IPS-18c (cell line): ENCODE measurements around the gene SULF2.

Source experiments
- H3K4me3 ChIP-seq: 2 replicates; pipeline ENCODE4 v1.7.0; 2013; ENCODE audit warnings: low read depth, mild to moderate bottlenecking, low read length, moderate library complexity; ENCODE audit not compliant: insufficient read depth
- H3K9me3 ChIP-seq: one replicate; pipeline ENCODE4 v1.6.1; 2013; ENCODE audit warnings: mild to moderate bottlenecking, low read length, moderate library complexity; ENCODE audit not compliant: control insufficient read depth, insufficient read depth

SULF2 gene

DNA sequence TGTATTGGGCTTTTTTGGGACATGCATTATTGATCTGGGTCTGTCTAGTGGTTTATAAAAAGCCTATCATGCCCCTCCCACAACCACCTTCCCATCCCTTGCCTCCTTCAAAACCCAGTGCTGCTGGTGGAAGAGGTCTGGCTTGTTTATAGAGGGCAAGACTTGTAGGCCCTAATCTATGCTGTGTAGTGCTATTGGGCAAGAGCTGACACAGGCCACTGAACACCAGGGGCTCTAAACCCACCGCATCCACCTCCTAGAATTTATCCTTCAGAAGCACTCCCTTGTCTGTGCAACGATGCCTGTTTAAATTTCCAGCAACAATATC, 30.9 kb downstream of the SULF2 start:
- no peaks in the 10 kb centered on the region for H3K9me3 ChIP-seq
- H3K4me3 ChIP-seq, result no peak overlapping the region

DNA sequence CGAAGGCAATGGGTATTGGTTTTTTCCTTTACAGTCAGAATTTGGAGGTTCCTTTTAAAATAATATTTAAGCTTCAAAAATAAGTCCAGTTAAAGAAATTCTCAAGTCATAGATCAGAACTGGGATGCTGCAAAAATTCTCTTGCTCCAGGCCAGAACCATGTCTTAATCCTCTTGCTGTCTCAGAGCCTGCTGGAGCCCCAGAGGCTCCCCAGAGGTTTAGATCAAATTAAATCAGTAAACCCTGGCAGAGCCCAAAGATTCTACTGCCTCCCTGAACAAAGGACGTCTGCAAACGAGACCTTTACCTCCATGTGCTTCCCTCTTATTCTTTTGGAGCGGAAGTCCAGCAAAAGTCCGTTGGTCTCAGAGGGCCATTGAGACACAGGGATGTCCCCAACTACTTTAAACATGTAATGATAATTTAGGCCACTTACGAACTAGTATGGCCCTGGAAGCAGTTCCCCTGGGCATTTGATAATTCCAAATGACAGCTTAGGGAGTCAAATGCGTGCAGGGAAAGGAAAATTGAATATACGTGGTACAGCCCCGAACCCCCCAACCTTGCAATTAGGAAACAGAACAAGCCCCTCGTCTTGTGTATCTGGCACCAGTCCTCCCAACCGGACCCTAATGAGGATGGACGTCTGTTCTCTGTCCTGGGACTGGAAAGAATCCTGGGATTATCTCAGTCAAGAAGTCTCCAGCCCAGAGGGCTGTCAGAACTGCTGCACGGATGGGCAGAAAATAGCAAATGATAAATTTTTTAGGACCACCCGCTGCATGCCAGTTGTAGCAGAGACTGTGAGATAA, 31.5 kb downstream of the SULF2 start:
- H3K9me3 ChIP-seq, result no peaks in the 10 kb centered on the region

DNA sequence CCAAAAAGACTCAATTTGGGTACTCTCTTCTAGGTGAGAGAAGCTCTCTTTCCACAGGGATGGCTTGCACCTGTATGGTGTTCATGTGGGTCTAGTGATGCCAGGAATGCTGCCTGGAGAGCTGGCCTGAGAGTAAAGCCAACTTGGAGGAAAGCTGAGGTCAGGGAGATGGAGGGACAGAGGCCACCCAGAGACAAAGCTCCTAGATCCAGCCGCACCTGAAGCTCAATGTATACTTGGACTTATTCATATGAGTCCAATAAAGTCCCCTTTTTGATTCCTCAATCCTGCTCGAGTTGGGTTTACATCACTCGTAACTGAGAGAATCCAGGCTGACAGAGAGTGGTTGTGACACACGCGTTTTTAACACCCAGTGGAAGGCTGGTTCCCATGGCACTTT, 33.8 kb downstream of the SULF2 start:
- H3K9me3 ChIP-seq, result no peaks in the 10 kb centered on the region
- no peak overlapping the region for H3K4me3 ChIP-seq

More for the DNA sequence above, 31.5 kb downstream of the SULF2 start:
- H3K4me3 ChIP-seq, result no peak overlapping the region

DNA sequence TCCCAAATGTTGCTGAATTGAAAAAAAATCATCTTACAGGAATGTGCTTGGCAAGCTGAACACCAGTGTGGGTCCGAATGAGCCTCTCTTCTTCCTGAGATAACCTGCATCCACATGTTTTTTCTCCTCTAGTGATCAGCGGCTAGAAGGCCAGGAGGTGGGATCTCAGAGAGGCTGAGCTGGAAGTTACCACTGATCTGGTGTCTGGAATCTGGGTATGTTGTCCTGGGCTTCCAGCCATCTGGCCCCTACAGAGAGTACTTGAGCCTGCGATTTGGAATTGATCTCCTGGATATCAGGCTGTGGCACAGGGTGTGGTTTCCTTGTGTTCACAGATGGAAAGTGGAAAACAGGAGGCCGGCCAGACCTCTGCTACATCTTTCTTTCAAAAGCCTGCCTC, 35.9 kb downstream of the SULF2 start:
- no peak overlapping the region for H3K4me3 ChIP-seq

DNA sequence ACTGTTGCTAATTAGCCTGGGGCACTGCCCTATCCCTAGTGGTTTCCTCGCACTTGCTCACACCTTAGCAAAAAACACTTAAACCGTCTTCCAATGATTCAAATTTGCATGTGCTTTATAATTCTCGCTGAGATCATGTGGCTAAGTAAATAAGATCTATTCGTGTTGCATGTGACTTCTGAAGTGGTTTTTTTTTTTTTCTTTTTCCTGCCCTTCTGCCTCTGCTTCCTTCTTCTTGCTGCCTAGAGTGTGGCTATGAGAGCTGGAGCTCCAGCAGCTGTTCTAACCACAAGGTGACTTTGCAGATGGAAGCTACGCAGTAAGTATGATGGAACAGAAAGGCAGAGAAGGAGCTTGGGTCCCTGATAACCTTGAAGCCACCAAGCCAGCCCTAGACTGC, 36.5 kb downstream of the SULF2 start:
- Histone ChIP-seq H3K9me3 (no peaks in the 10 kb centered on the region), H3K4me3 (no peak overlapping the region)

More for the DNA sequence above, 35.9 kb downstream of the SULF2 start:
- no peaks in the 10 kb centered on the region for H3K9me3 ChIP-seq

DNA sequence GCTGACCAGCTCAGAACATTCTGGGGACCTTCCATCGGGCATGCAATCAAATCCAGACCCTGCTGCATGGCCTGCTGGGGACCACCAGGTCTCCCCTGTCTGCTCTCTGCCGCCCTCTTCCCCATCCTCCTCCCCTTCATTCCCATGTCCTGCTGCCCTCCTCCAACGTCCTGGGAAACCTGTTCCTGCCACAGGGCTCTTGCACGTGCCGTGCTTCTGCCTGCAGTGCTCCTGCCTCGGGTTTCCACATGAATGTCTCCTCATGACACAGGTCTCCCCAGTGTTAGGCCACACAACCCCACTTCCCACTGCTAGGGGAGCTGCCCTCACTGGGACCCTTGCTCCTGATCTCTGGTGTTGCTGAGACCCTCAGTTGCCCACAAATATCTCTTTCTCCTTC, 37.2 kb downstream of the SULF2 start:
- no peaks in the 10 kb centered on the region for H3K9me3 ChIP-seq

DNA sequence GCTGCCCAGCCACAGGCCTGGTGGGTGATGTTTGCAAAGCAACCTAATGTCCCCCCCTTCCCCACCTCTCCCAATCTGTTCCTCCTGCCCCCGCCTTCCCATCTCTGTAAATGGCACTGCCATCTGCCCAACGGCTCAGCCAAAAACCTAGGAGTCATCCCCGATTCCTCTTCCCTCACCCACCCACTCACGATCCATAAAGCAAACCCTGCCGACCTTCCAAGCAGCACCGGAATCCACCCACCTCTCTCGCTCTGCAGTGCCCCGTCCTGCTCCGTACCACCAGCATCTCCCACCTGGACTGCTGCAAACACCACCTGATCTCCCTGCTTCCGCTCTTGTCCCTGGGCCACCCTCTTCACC, 37.6 kb downstream of the SULF2 start:
- Histone ChIP-seq H3K9me3 (no peaks in the 10 kb centered on the region), H3K4me3 (no peak overlapping the region)

More for the DNA sequence above, 37.2 kb downstream of the SULF2 start:
- H3K4me3 ChIP-seq, result no peak overlapping the region

DNA sequence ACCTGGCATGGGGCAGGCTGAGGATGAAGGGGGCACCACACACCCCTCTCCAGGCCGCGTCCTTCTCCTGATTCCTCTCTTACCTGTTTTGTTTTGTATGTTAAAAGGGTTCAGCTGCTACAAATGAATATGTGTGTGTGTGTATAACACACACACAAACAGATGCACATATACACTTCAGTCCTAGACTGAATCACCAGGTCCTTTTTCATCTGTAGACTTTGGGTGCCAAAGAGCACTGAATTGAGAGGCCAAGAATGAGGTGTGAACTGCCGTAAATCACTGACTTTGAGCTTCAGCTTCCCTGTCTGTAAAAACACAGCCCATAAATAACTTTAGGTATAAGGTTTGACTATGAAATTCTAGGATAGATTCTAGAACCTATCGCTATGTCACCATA, 40.5 kb downstream of the SULF2 start:
- Histone ChIP-seq H3K9me3 (no peaks in the 10 kb centered on the region), H3K4me3 (no peak overlapping the region)

DNA sequence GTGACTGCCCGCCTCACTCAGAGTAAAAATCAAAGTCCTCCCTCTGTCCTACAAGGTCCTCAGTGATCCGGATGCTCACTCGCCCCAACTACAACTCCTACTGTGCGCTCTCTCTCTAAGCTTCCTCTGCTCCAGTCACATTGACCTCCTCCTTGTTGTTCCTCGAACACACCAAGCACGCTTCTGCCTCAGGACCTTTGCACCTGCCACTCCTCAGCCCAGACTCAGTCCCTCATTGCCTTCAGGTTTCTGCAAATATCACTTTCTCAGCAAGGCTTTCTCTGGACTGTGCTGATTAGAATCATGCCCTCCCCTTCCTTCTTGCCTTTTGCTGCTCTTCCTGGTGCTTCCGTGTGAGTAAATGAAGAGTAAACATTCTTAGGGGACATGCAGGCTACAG, 41.6 kb downstream of the SULF2 start:
- Histone ChIP-seq H3K4me3 (no peak overlapping the region), H3K9me3 (no peaks in the 10 kb centered on the region)

DNA sequence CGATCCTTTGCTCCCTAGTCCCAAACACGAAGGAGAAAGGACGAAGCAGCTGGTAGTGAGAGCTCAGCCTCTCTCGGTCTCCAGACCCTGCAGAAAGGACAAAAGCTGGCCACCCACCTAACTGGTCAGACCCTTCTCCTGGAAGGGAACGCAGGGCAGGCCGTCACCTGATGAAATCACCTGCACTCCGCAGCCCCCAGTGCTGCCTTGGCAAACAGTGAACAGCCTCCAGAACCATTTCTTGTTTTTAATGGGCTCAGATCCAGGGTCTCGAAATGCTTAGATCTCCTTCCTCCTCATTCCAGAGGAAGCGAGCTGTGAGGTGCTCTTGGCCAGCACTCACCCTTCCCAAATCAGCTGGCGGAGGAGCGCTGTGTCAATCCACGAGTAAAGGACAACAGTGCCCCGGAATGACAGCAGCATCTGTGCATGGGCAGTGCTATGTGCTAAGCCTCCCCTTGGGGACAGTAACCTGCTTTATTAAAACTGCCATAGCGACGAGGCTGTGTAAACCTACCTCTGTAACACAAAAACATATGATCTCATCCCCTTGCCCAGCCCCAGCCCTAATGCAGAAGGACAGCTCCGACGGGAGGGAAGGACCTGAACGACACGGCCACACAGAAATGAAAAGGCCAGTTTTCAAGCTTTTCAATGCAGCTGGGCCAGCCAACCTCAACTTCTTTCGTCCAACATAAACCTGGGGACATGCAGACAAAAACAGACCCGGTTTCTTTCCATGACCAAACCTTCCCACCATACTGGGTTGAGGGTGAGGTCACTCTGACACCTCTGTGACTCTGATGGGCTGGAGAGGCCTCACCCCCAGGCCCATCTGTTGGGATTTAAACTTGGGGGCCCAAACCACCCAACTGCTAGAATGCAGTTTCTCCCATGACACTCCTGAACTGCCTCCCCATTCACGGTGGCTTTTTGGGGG, 43.3 kb downstream of the SULF2 start:
- Histone ChIP-seq H3K9me3 (no peaks in the 10 kb centered on the region), H3K4me3 (no peak overlapping the region)

DNA sequence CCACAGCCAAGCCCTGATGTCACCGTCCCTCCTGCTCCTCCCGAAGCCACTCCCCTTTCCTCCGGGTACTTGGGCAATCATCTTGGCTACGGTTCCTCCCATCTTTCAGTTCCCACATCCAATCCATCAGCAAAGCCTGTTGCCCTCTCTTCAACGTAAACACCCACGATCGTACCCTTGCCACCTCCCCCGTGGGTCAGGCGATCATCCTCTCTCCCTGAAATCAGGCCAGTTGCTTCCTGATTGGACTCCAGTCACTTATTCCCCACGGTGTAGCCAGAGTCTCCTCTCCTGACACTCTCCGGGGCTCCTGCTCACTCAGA, 44.5 kb downstream of the SULF2 start:
- Histone ChIP-seq H3K9me3 (no peaks in the 10 kb centered on the region), H3K4me3 (no peak overlapping the region)

DNA sequence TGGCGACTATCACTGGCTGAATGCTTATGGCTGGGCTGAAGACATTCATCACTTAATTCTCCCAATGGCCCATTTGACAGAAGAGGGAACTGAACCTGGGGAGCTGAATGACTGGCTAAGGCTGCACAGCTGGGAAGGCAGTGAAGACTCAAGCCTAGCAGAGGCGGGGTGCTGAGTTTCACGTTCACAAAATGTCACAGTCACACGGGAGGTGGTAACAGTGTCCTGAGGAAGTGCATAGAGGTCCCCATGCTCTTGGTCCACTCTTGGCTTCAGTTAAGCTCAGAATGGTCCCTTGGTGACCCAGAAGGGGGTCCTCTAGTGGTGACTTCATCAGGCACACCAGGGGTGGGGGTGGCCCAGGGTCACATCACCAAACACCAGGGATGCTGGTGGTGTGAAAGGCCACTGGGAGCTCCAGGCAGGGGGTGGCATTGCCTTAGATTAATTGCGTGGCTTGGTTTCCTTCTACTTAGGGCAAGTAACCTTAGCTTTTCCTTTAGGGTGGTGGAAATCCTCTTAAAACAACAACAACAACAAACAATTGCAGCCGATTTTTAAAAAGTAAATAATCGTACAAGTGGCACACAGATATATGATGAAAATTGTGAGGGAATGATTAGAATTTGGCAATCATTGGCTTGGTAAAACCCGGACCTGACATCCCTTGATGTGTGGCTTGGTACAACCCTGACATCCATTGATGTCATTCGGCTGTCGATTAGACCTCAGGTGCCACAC, 45.0 kb downstream of the SULF2 start:
- no peaks in the 10 kb centered on the region for H3K9me3 ChIP-seq
- H3K4me3 ChIP-seq, result no peak overlapping the region

DNA sequence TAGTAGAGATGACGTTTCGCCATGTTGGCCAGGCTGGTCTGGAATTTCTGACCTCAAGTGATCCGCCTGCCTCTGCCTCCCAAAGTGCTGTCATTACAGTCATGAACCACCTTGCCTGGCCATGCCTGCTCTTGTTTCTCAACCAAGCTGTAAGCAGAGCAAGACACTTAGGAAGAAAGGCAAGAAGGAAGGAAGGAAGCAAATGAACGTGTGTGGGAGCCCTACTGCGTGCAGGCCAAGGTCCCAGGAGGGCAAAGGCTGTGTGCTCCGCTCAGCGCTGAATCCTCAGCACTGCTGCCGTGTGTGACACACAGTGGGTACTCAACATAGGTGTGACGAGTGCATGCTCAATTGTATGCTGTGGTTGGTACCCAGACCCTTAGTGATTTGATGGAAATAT, 47.4 kb downstream of the SULF2 start:
- H3K4me3 ChIP-seq, result no peak overlapping the region

DNA sequence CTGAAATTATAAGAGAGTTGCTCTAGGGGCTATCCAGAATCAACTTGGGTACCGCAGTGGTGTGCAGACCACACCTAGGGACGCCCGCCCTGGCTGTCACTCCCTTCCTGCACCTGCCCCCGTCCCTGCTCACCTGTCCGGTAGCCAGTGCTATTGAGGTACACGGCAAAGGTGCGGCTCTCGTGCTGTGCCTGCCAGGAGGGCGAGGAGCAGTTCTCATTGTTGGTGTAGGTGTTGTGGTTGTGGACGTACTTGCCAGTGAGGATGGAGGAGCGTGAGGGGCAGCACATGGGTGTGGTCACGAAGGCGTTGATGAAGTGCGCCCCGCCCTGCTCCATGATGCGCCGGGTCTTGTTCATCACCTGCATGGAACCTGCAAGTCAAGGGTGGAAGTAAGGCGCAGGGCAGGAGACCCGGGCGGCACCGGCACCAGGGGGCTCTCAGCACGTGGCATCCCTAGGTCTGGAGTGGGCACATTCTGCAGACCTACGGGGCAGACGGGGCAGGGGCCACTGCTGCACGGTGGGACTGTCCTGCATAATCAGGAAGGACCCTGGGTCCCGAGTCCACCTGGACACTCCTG, 48.6 kb downstream of the SULF2 start:
- Histone ChIP-seq H3K9me3 (peaks cover 2% of the 10 kb centered on the region), H3K4me3 (no peak overlapping the region)

More for the DNA sequence above, 47.4 kb downstream of the SULF2 start:
- H3K9me3 ChIP-seq, result peaks cover 2% of the 10 kb centered on the region

DNA sequence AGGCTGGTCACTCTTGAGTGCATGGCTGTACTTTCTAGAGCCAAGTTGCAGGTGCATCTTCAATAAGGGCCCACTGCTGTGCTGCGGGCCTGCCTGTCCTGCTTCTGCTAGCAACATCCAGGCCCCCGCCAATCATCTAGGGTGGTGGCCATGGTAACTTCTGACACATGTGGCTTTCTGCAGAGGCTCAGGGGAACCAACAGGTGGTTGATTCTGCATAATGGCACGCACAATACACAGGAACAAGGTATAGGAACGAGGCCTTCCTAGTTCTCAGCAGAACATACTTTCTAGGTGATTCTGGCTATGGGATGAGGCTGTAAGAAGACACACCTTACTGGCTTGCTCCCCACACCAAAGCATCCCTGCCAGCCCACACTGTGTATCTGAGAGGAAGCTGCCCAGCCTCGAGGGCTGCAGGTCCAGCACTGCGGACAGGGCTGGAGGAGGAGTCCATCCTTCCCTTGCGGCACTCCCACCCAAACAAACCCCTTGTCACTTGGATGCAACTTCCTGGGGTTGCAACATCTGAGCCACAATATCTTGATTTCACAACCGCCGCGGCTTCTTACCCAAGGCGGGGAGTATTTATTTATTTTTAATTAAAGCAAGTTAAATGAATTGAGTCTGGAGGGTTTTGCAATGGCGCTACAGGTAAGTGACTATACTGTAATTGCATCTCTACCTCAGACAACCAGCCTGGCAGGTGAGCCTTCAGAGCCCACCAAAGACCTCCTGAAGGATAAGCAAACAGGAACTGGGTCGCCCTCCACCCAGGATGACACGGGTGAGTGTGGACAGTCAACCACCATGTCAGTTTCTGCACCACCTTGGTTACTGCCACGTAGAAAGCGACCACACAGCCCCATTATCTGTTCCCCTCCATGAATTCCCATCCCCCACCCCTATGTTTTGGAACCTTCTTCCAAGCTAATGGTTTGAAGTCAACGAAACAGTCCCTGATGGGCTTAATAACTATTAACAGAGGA, 49.6 kb downstream of the SULF2 start:
- peaks cover 2% of the 10 kb centered on the region for H3K9me3 ChIP-seq
- no peak overlapping the region for H3K4me3 ChIP-seq

DNA sequence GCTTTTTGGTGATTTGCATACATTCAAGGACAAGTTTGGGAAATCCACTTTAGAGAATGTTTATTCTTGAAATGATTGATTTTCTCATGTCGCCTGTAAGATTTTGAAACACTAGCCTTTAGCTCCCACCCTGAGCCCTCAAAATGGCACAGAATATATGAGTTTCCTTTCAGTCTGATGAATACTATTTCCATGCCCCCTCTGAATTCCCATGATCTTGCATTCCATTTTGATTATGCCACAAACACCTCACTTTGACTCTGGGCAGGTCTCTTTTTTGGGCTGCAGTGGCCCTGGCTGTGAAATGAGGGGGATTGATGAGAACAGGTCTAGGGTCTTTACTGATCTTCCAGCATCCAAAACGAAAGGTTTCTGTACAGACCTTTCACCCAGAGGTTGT, 50.4 kb downstream of the SULF2 start:
- no peak overlapping the region for H3K4me3 ChIP-seq
- H3K9me3 ChIP-seq, result peaks cover 2% of the 10 kb centered on the region
